ENCODE results near the gene PXMP2. TPM values are rescaled to one million over a fixed set of nuclear protein-coding genes. Genes with fewer than 3 reads are reported as not detected.

The PXMP2 gene
- polyA plus RNA-seq, 2 of the 4 experiments (the other 2 are of a cell fraction), result 18.7 to 21.3 TPM

GRCh38 chr12:132710405-132711079, 23.2 kb downstream of the PXMP2 start, which contains the start of gene PGAM5:
TSS of gene PGAM5 (plus strand) at chr12:132710842. CDS start at chr12:132710877, 35 bp downstream.
- no peak for FAIRE-seq
- POLR2A ChIA-PET, result interaction anchor here (1.1 kb wide), 1 partner anchor 9 kb away, joined by 3 read pairs; no protein-coding TSS in a partner anchor
- TF ChIP-seq, protein P1, sequence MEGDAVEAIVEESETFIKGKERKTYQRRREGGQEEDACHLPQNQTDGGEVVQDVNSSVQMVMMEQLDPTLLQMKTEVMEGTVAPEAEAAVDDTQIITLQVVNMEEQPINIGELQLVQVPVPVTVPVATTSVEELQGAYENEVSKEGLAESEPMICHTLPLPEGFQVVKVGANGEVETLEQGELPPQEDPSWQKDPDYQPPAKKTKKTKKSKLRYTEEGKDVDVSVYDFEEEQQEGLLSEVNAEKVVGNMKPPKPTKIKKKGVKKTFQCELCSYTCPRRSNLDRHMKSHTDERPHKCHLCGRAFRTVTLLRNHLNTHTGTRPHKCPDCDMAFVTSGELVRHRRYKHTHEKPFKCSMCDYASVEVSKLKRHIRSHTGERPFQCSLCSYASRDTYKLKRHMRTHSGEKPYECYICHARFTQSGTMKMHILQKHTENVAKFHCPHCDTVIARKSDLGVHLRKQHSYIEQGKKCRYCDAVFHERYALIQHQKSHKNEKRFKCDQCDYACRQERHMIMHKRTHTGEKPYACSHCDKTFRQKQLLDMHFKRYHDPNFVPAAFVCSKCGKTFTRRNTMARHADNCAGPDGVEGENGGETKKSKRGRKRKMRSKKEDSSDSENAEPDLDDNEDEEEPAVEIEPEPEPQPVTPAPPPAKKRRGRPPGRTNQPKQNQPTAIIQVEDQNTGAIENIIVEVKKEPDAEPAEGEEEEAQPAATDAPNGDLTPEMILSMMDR (IDR thresholded peaks at IDR 0.05), result no peak
- TF ChIP-seq ATOH8 (CRISPR knock-in tag; IDR thresholded peaks at IDR 0.05; ENCODE audit: low read depth) (no peak), HDAC2 (IDR thresholded peaks at IDR 0.05) (no peak), HOXB13 (CRISPR knock-in tag; IDR thresholded peaks at IDR 0.05; ENCODE audit: low read depth) (peak; percentile 28; the same call in 1 of the 2 replicates), USF2 (IDR thresholded peaks at IDR 0.05) (no peak), SREBF2 (IDR thresholded peaks at IDR 0.05) (no peak), RNF2 (IDR thresholded peaks at IDR 0.05; ENCODE audit: borderline replicate concordance, low read depth) (no peak), KDM5A (IDR thresholded peaks at IDR 0.05) (no peak), JUN (IDR thresholded peaks at IDR 0.05) (peak; percentile 77 to 91), BHLHE40 (IDR thresholded peaks at IDR 0.05; ENCODE audit: low read depth, low read length) (no peak), RCOR1 (IDR thresholded peaks at IDR 0.05; ENCODE audit: low read depth, low read length) (no peak), ELK1 (IDR thresholded peaks at IDR 0.05; ENCODE audit: low read depth, low read length) (no peak), CHD2 (IDR thresholded peaks at IDR 0.05; ENCODE audit: low read length, partially characterized antibody) (peak; percentile 69), JUNB (IDR thresholded peaks at IDR 0.05) (no peak), PHF8 (IDR thresholded peaks at IDR 0.05; ENCODE audit: borderline replicate concordance, low read depth) (peak; percentile 52; the same call in 1 of the 2 replicates), GATA3 (IDR thresholded peaks at IDR 0.05; ENCODE audit: borderline replicate concordance) (peak; percentile 61; the same call in 1 of the 2 replicates), RFX5 (IDR thresholded peaks at IDR 0.05) (peak; percentile 49; the same call in 1 of the 2 replicates), TFCP2L1 (CRISPR knock-in tag; IDR thresholded peaks at IDR 0.05) (peak; percentile 77; the same call in 1 of the 2 replicates), ZNF302 (CRISPR knock-in tag; IDR thresholded peaks at IDR 0.05) (no peak), POLR2AphosphoS2 (conservative IDR thresholded peaks at IDR 0.05; ENCODE audit: low read length) (no peak), FOSB (CRISPR knock-in tag; IDR thresholded peaks at IDR 0.05) (no peak), MAX (IDR thresholded peaks at IDR 0.05) (peak; percentile 99), CEBPB (IDR thresholded peaks at IDR 0.05) (no peak), MAZ (IDR thresholded peaks at IDR 0.05; ENCODE audit: borderline replicate concordance, low read depth, low read length) (no peak), E2F6 (IDR thresholded peaks at IDR 0.05; ENCODE audit: borderline replicate concordance, low read depth) (peak; percentile 96), FOXS1 (CRISPR knock-in tag; IDR thresholded peaks at IDR 0.05) (no peak), MYC (IDR thresholded peaks at IDR 0.05; ENCODE audit: borderline replicate concordance, low read length) (peak; percentile 78; the same call in 1 of the 2 replicates)
- TF ChIP-seq, protein P2, sequence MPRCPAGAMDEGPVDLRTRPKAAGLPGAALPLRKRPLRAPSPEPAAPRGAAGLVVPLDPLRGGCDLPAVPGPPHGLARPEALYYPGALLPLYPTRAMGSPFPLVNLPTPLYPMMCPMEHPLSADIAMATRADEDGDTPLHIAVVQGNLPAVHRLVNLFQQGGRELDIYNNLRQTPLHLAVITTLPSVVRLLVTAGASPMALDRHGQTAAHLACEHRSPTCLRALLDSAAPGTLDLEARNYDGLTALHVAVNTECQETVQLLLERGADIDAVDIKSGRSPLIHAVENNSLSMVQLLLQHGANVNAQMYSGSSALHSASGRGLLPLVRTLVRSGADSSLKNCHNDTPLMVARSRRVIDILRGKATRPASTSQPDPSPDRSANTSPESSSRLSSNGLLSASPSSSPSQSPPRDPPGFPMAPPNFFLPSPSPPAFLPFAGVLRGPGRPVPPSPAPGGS (IDR thresholded peaks at IDR 0.05), result peak; percentile 93
- TF ChIP-seq, protein P3, sequence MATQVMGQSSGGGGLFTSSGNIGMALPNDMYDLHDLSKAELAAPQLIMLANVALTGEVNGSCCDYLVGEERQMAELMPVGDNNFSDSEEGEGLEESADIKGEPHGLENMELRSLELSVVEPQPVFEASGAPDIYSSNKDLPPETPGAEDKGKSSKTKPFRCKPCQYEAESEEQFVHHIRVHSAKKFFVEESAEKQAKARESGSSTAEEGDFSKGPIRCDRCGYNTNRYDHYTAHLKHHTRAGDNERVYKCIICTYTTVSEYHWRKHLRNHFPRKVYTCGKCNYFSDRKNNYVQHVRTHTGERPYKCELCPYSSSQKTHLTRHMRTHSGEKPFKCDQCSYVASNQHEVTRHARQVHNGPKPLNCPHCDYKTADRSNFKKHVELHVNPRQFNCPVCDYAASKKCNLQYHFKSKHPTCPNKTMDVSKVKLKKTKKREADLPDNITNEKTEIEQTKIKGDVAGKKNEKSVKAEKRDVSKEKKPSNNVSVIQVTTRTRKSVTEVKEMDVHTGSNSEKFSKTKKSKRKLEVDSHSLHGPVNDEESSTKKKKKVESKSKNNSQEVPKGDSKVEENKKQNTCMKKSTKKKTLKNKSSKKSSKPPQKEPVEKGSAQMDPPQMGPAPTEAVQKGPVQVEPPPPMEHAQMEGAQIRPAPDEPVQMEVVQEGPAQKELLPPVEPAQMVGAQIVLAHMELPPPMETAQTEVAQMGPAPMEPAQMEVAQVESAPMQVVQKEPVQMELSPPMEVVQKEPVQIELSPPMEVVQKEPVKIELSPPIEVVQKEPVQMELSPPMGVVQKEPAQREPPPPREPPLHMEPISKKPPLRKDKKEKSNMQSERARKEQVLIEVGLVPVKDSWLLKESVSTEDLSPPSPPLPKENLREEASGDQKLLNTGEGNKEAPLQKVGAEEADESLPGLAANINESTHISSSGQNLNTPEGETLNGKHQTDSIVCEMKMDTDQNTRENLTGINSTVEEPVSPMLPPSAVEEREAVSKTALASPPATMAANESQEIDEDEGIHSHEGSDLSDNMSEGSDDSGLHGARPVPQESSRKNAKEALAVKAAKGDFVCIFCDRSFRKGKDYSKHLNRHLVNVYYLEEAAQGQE (IDR thresholded peaks at IDR 0.05), result peak; percentile 62

More at GRCh38 chr12:132710405-132711079, 23.2 kb downstream of the PXMP2 start, which contains the start of gene PGAM5:
- peaks cover 9% of the 10 kb centered on the region; the same call in 2 of the 3 replicates for H3K9me3 ChIP-seq
- ATAC-seq (peak; percentile 91 to 96), DNase-seq (ENCODE audit: low read depth in 1 of 2, low spot score in 1 of 2) (peak; percentile 79 to 90)
- H3K4me3 ChIP-seq, result peak within 1 kb of the TSS; percentile 93
- WGBS (ENCODE audit: missing lambda C conversion rate), result 1% methylated on average over 42 of the region's 94 CpGs
- CTCF ChIA-PET, result interaction anchor here (0.7 to 1.5 kb wide), 2 partner anchors 9 to 78 kb away, joined by 3 read pairs; no protein-coding TSS in a partner anchor
- H3K27ac ChIP-seq, result peak within 1 kb of the TSS; percentile 92 to 95
- peak within 1 kb of the TSS; percentile 82 for H3K4me2 ChIP-seq
- no peaks in the 10 kb centered on the region for H3K4me1 ChIP-seq
